ENCODE data around the gene PJA1.

PJA1 gene, protein sequence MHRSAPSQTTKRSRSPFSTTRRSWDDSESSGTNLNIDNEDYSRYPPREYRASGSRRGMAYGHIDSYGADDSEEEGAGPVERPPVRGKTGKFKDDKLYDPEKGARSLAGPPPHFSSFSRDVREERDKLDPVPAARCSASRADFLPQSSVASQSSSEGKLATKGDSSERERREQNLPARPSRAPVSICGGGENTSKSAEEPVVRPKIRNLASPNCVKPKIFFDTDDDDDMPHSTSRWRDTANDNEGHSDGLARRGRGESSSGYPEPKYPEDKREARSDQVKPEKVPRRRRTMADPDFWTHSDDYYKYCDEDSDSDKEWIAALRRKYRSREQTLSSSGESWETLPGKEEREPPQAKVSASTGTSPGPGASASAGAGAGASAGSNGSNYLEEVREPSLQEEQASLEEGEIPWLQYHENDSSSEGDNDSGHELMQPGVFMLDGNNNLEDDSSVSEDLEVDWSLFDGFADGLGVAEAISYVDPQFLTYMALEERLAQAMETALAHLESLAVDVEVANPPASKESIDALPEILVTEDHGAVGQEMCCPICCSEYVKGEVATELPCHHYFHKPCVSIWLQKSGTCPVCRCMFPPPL

GRCh38 chrX:69165087-69165651 lies at the start of gene PJA1:
Gene PJA1 (minus strand): TSS chrX:69165453. CDS start chrX:69163073, 2,380 bp downstream.
- Histone ChIP-seq H3K4me2 (peak within 1 kb of the TSS; percentile 67), H3K9me3 (no peaks in the 10 kb centered on the region), H3K4me1 (peaks cover 11% of the 10 kb centered on the region), H3K4me3 (peak within 1 kb of the TSS; percentile 76), H4K20me1 (peaks cover 37% of the 10 kb centered on the region), H3K27ac (peak within 1 kb of the TSS; percentile 76), H3K27me3 (peaks cover 34% of the 10 kb centered on the region), H3K9ac (peak within 1 kb of the TSS; percentile 82), H3K36me3 (peaks cover 20% of the 10 kb centered on the region; the same call in 1 of the 2 replicates)
- 0 out of 2 replicates have a peak, but pooled peaks have one; percentile 11 for TF ChIP-seq Cebpa-rat (IDR thresholded peaks at IDR 0.05)

DNA sequence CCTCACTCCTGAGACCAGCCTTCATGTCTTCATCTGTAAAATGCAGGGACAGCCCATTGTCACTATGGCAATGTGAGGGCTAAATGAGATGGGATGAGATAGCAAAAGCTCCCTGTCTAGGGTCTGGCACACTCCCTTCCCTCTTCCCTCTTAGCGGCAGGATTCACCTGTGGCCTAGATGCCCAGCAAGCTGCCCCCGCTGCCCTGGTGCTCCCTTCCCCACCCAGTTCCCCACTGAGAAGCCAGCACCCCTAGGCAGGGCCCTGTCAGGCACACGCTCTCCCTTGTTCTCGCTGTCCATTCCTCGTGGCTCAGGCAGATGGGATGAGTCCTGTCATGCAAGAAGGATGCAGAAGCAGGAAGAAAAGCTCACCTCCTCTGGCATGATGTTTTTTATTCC lies 49.2 kb upstream of the PJA1 start:
- Histone ChIP-seq H3K4me2 (no peak overlapping the region), H3K36me3 (no peaks in the 10 kb centered on the region), H3K27ac (no peak overlapping the region), H3K9me3 (no peaks in the 10 kb centered on the region), H3K4me1 (no peaks in the 10 kb centered on the region), H3K9ac (no peak overlapping the region), H3K4me3 (no peak overlapping the region), H4K20me1 (peaks cover 9% of the 10 kb centered on the region; the same call in 1 of the 2 replicates), H3K27me3 (peaks cover 79% of the 10 kb centered on the region)
- no peak for TF ChIP-seq Cebpa-rat (IDR thresholded peaks at IDR 0.05)

DNA sequence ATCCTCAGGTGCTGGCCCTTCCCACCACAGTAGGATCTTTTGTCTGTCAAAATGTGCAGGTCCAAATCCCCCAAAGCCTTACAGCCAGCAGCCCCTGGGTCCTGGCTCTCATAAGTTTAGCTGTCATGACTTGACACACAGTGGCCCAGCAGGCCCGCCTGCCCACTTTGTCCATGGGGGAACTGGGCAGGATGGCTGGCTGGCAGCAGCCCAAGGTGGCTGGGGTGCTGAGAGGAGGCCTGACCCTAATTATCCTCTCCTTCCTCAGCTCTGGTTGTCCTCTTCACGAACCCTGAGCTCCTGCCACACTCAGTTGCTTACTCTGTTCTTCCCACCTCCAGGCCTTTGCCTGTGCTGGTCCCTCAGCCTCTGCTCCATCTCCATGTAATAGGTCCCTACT lies 46.4 kb upstream of the PJA1 start:
- Histone ChIP-seq H3K9ac (no peak overlapping the region), H4K20me1 (peaks cover 11% of the 10 kb centered on the region; the same call in 1 of the 2 replicates), H3K27ac (no peak overlapping the region), H3K36me3 (no peaks in the 10 kb centered on the region), H3K9me3 (no peaks in the 10 kb centered on the region), H3K4me2 (no peak overlapping the region), H3K4me1 (no peaks in the 10 kb centered on the region), H3K4me3 (no peak overlapping the region), H3K27me3 (peaks cover 86% of the 10 kb centered on the region)
- no peak for TF ChIP-seq Cebpa-rat (IDR thresholded peaks at IDR 0.05)

- no peaks in the 10 kb centered on the region for H3K4me1 ChIP-seq
- no peaks in the 10 kb centered on the region for H3K36me3 ChIP-seq
- H4K20me1 ChIP-seq = peaks cover 11% of the 10 kb centered on the region; the same call in 1 of the 2 replicates
- no peak for TF ChIP-seq Cebpa-rat (IDR thresholded peaks at IDR 0.05)
- no peaks in the 10 kb centered on the region for H3K9me3 ChIP-seq
- no peak overlapping the region for H3K4me3 ChIP-seq
- no peak overlapping the region for H3K4me2 ChIP-seq
- peaks cover 93% of the 10 kb centered on the region for H3K27me3 ChIP-seq
- no peak overlapping the region for H3K27ac ChIP-seq
- no peak overlapping the region for H3K9ac ChIP-seq
Measured at GRCh38 chrX:69210581-69210980, 45.3 kb upstream of the PJA1 start.

GRCh38 chrX:69207216-69207615 lies 42.0 kb upstream of the PJA1 start:
- Histone ChIP-seq H3K9ac (no peak overlapping the region), H3K4me2 (no peak overlapping the region), H3K4me1 (no peaks in the 10 kb centered on the region), H3K4me3 (no peak overlapping the region), H3K36me3 (no peaks in the 10 kb centered on the region), H4K20me1 (peaks cover 11% of the 10 kb centered on the region; the same call in 1 of the 2 replicates), H3K27me3 (peaks cover 93% of the 10 kb centered on the region), H3K27ac (no peak overlapping the region), H3K9me3 (no peaks in the 10 kb centered on the region)
- TF ChIP-seq Cebpa-rat (IDR thresholded peaks at IDR 0.05) = no peak

- Histone ChIP-seq H3K4me3 (no peak overlapping the region), H4K20me1 (peaks cover 11% of the 10 kb centered on the region; the same call in 1 of the 2 replicates), H3K9ac (no peak overlapping the region), H3K4me2 (no peak overlapping the region), H3K27ac (no peak overlapping the region), H3K4me1 (no peaks in the 10 kb centered on the region), H3K36me3 (no peaks in the 10 kb centered on the region), H3K9me3 (no peaks in the 10 kb centered on the region), H3K27me3 (peaks cover 96% of the 10 kb centered on the region)
- TF ChIP-seq Cebpa-rat (IDR thresholded peaks at IDR 0.05) = no peak
Measured at GRCh38 chrX:69203638-69204037, 38.4 kb upstream of the PJA1 start.

DNA sequence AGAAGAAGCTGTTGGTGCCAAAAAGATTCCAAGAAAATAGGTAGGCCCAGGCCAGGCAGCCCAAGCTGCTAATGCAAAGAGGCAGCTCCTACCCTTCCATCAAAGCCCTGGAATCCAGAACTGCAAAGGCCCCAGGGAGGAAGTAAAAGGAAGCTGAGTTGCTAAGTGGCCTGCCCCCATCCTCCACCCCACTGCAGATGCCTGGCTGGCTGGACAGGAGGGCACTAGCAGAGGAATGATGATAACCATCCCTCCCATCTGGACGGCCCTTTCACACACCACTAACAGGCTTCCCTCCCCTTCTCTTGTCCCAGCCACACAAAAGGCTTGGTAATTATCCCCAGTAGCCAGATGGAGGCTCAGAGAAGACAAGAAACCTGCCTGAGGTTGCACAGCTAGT lies 32.4 kb upstream of the PJA1 start:
- Histone ChIP-seq H3K9ac (no peak overlapping the region), H3K4me1 (no peaks in the 10 kb centered on the region), H3K4me3 (no peak overlapping the region), H4K20me1 (no peaks in the 10 kb centered on the region), H3K27ac (no peak overlapping the region), H3K4me2 (no peak overlapping the region), H3K27me3 (peaks cover 95% of the 10 kb centered on the region), H3K36me3 (no peaks in the 10 kb centered on the region), H3K9me3 (no peaks in the 10 kb centered on the region)
- TF ChIP-seq Cebpa-rat (IDR thresholded peaks at IDR 0.05) = no peak

- H3K4me1 ChIP-seq = no peaks in the 10 kb centered on the region
- peaks cover 95% of the 10 kb centered on the region for H3K27me3 ChIP-seq
- no peak overlapping the region for H3K9ac ChIP-seq
- H3K9me3 ChIP-seq = no peaks in the 10 kb centered on the region
- no peaks in the 10 kb centered on the region for H4K20me1 ChIP-seq
- no peak overlapping the region for H3K4me2 ChIP-seq
- no peak overlapping the region for H3K27ac ChIP-seq
- TF ChIP-seq Cebpa-rat (IDR thresholded peaks at IDR 0.05) = no peak
- H3K36me3 ChIP-seq = no peaks in the 10 kb centered on the region
- no peak overlapping the region for H3K4me3 ChIP-seq
Measured at GRCh38 chrX:69196666-69197065, 31.4 kb upstream of the PJA1 start.

DNA sequence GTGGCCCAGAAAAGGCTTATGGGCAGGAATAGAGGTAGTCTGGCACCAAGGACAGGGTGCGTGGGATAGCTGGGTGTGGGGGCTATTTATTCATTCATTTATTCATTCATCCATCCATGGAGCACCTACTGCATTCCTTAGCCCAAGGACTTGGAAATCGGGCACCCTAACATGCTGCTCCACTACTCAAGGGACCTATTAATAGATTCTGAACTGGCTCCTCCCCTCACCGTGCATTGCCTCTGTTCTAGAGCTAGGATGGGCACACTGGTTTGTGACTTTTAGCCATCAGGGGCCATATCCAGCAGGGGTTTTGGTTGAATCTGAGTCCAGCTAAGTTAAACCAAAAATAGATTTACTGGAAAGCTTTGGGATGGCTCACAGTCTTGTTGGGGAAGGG lies 30.6 kb upstream of the PJA1 start:
- no peak overlapping the region for H3K4me2 ChIP-seq
- no peaks in the 10 kb centered on the region for H3K4me1 ChIP-seq
- no peak overlapping the region for H3K27ac ChIP-seq
- peaks cover 95% of the 10 kb centered on the region for H3K27me3 ChIP-seq
- H4K20me1 ChIP-seq = no peaks in the 10 kb centered on the region
- no peaks in the 10 kb centered on the region for H3K9me3 ChIP-seq
- no peaks in the 10 kb centered on the region for H3K36me3 ChIP-seq
- H3K9ac ChIP-seq = no peak overlapping the region
- H3K4me3 ChIP-seq = no peak overlapping the region
- TF ChIP-seq Cebpa-rat (IDR thresholded peaks at IDR 0.05) = no peak

DNA sequence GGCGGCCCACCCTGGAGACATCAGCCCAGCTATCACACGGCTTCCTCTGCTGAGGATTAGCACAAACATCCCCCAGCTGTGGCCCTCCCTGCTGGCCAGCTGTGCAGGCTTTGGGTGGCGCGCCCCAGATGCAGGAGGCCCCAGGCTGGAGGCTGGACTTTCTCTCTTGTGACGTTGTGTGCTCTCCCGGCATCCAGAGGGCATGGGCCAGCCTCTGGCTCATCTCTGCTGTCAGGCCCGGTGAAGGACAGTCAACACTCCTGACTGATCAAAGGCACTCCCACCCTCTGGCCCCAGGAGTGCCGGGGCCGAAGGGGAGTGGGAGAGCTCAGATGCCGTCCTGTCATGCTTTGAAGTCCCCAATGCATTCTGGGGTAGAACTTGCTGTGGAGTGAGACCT lies 29.9 kb upstream of the PJA1 start:
- H3K9ac ChIP-seq = no peak overlapping the region
- H3K36me3 ChIP-seq = no peaks in the 10 kb centered on the region
- no peaks in the 10 kb centered on the region for H3K4me1 ChIP-seq
- no peaks in the 10 kb centered on the region for H3K9me3 ChIP-seq
- H3K27ac ChIP-seq = no peak overlapping the region
- TF ChIP-seq Cebpa-rat (IDR thresholded peaks at IDR 0.05) = no peak
- H3K4me3 ChIP-seq = no peak overlapping the region
- H3K4me2 ChIP-seq = no peak overlapping the region
- H3K27me3 ChIP-seq = peaks cover 95% of the 10 kb centered on the region
- H4K20me1 ChIP-seq = no peaks in the 10 kb centered on the region
